Endodermal cell (in vitro differentiated cells): ENCODE data around the gene RELCH. TPM values are rescaled to one million over a fixed set of nuclear protein-coding genes. Genes with fewer than 3 reads are reported as not detected.
"Not testable (repeated sequence)": the region's sequence is repeated elsewhere in the genome, so short reads cannot be mapped to it uniquely, and the experiment has no call there.

Source experiments
- DNase-seq: peaks from one replicate; pipeline ENCODE4 v3.0.0-alpha.2; 2017
- H3K27ac ChIP-seq: 2 replicates; pipeline ENCODE4 v1.5.1; 2013; ENCODE audit warnings: mild to moderate bottlenecking, low read depth, low read length, moderate library complexity
- H3K27me3 ChIP-seq: 2 replicates; pipeline ENCODE4 v1.6.1; 2013; ENCODE audit warnings: mild to moderate bottlenecking, low read length, moderate library complexity; ENCODE audit not compliant: insufficient read depth, control insufficient read depth, poor library complexity, severe bottlenecking
- H3K36me3 ChIP-seq: 2 replicates; pipeline ENCODE4 v1.7.0; 2013; ENCODE audit warnings: mild to moderate bottlenecking, low read length, moderate library complexity; ENCODE audit not compliant: control insufficient read depth, insufficient read depth
- H3K4me1 ChIP-seq: one replicate; pipeline ENCODE4 v1.7.0; 2013; ENCODE audit warnings: low read length; ENCODE audit not compliant: control insufficient read depth, insufficient read depth
- H3K4me3 ChIP-seq: 2 replicates; pipeline ENCODE4 v1.5.1; 2013; ENCODE audit warnings: mild to moderate bottlenecking, low read length, moderate library complexity
- H3K9ac ChIP-seq: 2 replicates; pipeline ENCODE4 v1.6.1; 2013; ENCODE audit warnings: mild to moderate bottlenecking, low read length, moderate library complexity; ENCODE audit not compliant: poor library complexity, severe bottlenecking; ENCODE audit errors: extremely low read depth
- H3K9me3 ChIP-seq: 2 replicates; pipeline ENCODE4 v1.6.1; 2013; ENCODE audit warnings: mild to moderate bottlenecking, low read length, moderate library complexity; ENCODE audit not compliant: control insufficient read depth
- H3K27ac Mint-ChIP-seq: 2 replicates; pipeline ENCODE4 v1.8.0; 2020; ENCODE audit warnings: mixed read lengths
- H3K27me3 Mint-ChIP-seq: 2 replicates; pipeline ENCODE4 v1.8.0; 2021; ENCODE audit warnings: mild to moderate bottlenecking, mixed read lengths; ENCODE audit not compliant: insufficient read depth
- H3K36me3 Mint-ChIP-seq: 2 replicates; pipeline ENCODE4 v1.8.0; 2020; ENCODE audit warnings: low read depth, mixed read lengths
- H3K4me1 Mint-ChIP-seq: 2 replicates; pipeline ENCODE4 v1.8.0; 2020; ENCODE audit warnings: mixed read lengths
- H3K4me3 Mint-ChIP-seq: 2 replicates; pipeline ENCODE4 v1.8.0; 2020; ENCODE audit warnings: mild to moderate bottlenecking, moderate library complexity, mixed read lengths
- H3K9me3 Mint-ChIP-seq: 2 replicates; pipeline ENCODE4 v1.8.0; 2020; ENCODE audit warnings: mild to moderate bottlenecking, mixed read lengths
- WGBS, 2 experiments: methylation state at CpG; one replicate each; pipeline versions ENCODE4 v1.1.5 to v1.1.7; 2013; ENCODE audit warnings: missing lambda C conversion rate in 2 of 2, mixed read lengths in 1 of 2; ENCODE audit not compliant: insufficient coverage in 1 of 2, insufficient read length in 1 of 2; 5-methylcytosine and 5-hydroxymethylcytosine counted together
- total RNA-seq, 2 donors: library from RNA; stranded (reverse); fragmentation: NEBNext Ultra II Directional in 1 of 2; extraction: Animal tissue kit (Norgen Biotek cat#: 25700) in 1 of 2; gene quantifications; 2 replicates in 1 of 2; 3 replicates in 1 of 2; pipeline ENCODE4 v1.2.1, GENCODE V29; 2021
- TF ChIP-seq, protein P1 (sequence below): fragments of 200-600 bp; sonication (generic); conservative IDR thresholded peaks from 2 replicates; pipeline ENCODE4 v1.5.0; 2021; ENCODE audit warnings: antibody characterized with exemption, mild to moderate bottlenecking

Gene RELCH
- total RNA-seq, 2 donors from 2014 or later, result 29.4 to 32.0 TPM

DNA sequence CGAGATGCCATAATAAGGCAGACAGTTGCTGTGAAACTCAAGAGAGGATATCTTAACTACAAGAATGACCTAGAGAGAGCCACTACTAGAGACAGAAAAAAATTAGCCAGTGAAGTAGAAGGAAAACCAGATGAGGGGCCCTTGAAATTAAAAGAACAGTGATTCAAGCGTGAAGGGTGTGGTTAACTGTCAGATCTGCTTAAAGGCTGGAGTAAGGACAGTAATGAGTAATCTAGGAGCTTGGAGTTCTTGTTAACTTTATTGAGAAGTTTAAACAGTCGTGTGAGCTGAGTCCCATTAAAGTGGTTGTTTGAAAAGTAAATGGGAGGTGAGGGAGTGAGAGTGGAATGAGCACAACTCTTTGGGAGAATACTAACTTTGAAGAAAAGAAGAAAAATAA, 21.5 kb upstream of the RELCH start:
- WGBS, 2 experiments, result 98 to 100% methylated on average over 3 of the region's 3 CpGs
- H3K4me1 Mint-ChIP-seq, result no peaks in the 10 kb centered on the region
- H3K27ac ChIP-seq, result no peak overlapping the region
- H3K9ac ChIP-seq, result no peak overlapping the region
- DNase-seq, result no peak
- no peaks in the 10 kb centered on the region for H3K4me1 ChIP-seq
- no peaks in the 10 kb centered on the region for H3K9me3 ChIP-seq
- H3K36me3 ChIP-seq, result peaks cover 11% of the 10 kb centered on the region
- TF ChIP-seq, protein P1, sequence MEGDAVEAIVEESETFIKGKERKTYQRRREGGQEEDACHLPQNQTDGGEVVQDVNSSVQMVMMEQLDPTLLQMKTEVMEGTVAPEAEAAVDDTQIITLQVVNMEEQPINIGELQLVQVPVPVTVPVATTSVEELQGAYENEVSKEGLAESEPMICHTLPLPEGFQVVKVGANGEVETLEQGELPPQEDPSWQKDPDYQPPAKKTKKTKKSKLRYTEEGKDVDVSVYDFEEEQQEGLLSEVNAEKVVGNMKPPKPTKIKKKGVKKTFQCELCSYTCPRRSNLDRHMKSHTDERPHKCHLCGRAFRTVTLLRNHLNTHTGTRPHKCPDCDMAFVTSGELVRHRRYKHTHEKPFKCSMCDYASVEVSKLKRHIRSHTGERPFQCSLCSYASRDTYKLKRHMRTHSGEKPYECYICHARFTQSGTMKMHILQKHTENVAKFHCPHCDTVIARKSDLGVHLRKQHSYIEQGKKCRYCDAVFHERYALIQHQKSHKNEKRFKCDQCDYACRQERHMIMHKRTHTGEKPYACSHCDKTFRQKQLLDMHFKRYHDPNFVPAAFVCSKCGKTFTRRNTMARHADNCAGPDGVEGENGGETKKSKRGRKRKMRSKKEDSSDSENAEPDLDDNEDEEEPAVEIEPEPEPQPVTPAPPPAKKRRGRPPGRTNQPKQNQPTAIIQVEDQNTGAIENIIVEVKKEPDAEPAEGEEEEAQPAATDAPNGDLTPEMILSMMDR, result no peak
- H3K4me3 ChIP-seq, result no peak overlapping the region
- H3K9me3 Mint-ChIP-seq, result peaks cover 10% of the 10 kb centered on the region
- H3K27ac Mint-ChIP-seq, result no peak overlapping the region
- H3K4me3 Mint-ChIP-seq, result no peak overlapping the region
- peaks cover 26% of the 10 kb centered on the region for H3K36me3 Mint-ChIP-seq
- no peaks in the 10 kb centered on the region for H3K27me3 Mint-ChIP-seq
- H3K27me3 ChIP-seq, result no peaks in the 10 kb centered on the region

DNA sequence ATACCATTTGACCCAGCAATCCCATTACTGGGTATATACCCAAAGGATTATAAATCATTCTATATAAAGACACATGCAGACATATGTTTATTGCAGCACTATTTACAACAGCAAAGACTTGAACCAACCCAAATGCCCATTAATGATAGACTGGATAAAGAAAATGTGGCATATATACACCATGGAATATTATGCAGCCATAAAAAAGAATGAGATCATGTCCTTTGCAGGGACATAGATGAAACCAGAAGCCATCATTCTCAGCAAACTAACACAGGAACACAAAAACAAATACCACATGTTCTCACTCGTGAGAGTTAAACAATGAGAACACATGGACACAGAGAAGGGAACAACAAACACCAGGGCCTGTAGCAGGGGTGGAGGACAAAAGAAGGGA, 20.5 kb upstream of the RELCH start:
- H3K36me3 Mint-ChIP-seq, result peaks cover 20% of the 10 kb centered on the region
- H3K9me3 ChIP-seq, H3K9ac ChIP-seq, H3K4me1 Mint-ChIP-seq, H3K4me3 ChIP-seq, H3K36me3 ChIP-seq, H3K4me3 Mint-ChIP-seq, H3K27ac Mint-ChIP-seq, H3K4me1 ChIP-seq, DNase-seq, H3K27me3 ChIP-seq, H3K27ac ChIP-seq, H3K27me3 Mint-ChIP-seq: not testable (repeated sequence)
- peaks cover 10% of the 10 kb centered on the region for H3K9me3 Mint-ChIP-seq
- WGBS, 2 experiments, result 93% methylated on average over 1 of the region's 1 CpG; no CpG with 5 or more reads in 1 of the 2 experiments

DNA sequence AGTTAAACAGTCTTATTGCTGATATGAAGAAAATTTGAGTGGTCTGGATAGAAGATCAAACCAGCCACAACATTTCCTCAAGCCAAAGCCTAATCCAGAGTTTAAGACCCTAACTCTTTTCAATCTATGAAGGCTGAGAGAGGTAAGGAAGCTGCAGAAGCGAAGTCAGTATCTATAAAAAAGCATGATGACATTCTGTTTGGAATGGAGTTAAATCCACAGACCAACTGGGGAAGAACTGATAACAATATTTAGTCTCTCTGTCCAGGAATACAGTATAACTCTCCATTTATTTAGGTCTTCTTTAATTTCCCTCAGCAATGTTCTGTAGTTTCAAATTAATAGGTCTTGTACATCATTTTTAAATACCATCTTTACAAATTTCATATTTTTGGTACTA, 16.2 kb upstream of the RELCH start:
- Histone ChIP-seq H3K9me3 (no peaks in the 10 kb centered on the region), H3K4me1 (no peaks in the 10 kb centered on the region), H3K27me3 (no peaks in the 10 kb centered on the region), H3K4me3 (no peak overlapping the region), H3K9ac (no peak overlapping the region), H3K36me3 (peaks cover 2% of the 10 kb centered on the region), H3K27ac (no peak overlapping the region)
- TF ChIP-seq, protein P1, result no peak
- Mint-ChIP-seq H3K27me3 (no peaks in the 10 kb centered on the region), H3K36me3 (peaks cover 11% of the 10 kb centered on the region), H3K9me3 (peaks cover 8% of the 10 kb centered on the region), H3K27ac (no peak overlapping the region), H3K4me3 (no peak overlapping the region), H3K4me1 (no peaks in the 10 kb centered on the region)
- WGBS, 2 experiments, result 100% methylated on average over 1 of the region's 1 CpG; no CpG with 5 or more reads in 1 of the 2 experiments
- no peak for DNase-seq

DNA sequence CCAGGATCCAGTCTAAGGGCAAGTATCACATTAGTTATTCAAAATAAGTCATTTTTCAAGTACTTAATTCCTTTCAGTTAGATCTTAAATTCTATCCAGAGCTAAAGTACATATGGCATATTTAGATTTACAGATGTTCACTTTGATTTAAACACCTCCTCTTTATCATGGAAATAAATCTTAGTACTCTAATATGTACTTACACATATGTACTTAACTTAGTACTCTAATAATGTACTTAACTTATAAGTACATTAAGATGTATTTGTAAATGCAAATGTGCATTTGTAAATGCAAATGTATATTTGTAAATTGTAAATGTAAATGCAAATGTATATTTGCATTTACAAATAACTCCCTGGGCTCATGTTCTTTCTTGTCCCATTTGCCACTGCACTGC, 14.8 kb upstream of the RELCH start:
- no peak overlapping the region for H3K9ac ChIP-seq
- Mint-ChIP-seq H3K9me3 (no peaks in the 10 kb centered on the region), H3K36me3 (peaks cover 5% of the 10 kb centered on the region), H3K27ac (no peak overlapping the region), H3K4me1 (no peaks in the 10 kb centered on the region), H3K27me3 (no peaks in the 10 kb centered on the region), H3K4me3 (no peak overlapping the region)
- H3K4me3 ChIP-seq, result no peak overlapping the region
- H3K27ac ChIP-seq, result no peak overlapping the region
- no peaks in the 10 kb centered on the region for H3K27me3 ChIP-seq
- H3K4me1 ChIP-seq, result no peaks in the 10 kb centered on the region
- DNase-seq, result no peak
- H3K9me3 ChIP-seq, result no peaks in the 10 kb centered on the region
- TF ChIP-seq, protein P1, result no peak
- no peaks in the 10 kb centered on the region for H3K36me3 ChIP-seq
